CD14-positive monocyte (primary cell): ENCODE measurements around the gene PTPRQ. TPM values are rescaled to one million over a fixed set of nuclear protein-coding genes. Genes with fewer than 3 reads are reported as not detected.

Experiments
- DNase-seq, 3 donors: peaks; one replicate each; pipeline ENCODE4 v3.0.0-alpha.2; 2011 to 2022
- H2AFZ ChIP-seq: 2 replicates; pipeline ENCODE4 v1.6.0; 2012; ENCODE audit warnings: mild to moderate bottlenecking, low read depth, low read length, inconsistent platforms; ENCODE audit not compliant: insufficient read depth, poor library complexity, severe bottlenecking
- H3K27ac ChIP-seq, 2 donors: 1 replicate in 1 of 2; 2 replicates in 1 of 2; pipeline ENCODE4 v1.5.1; 2012 to 2013; ENCODE audit warnings: low read length in 2 of 2, control low read depth in 1 of 2, inconsistent platforms in 1 of 2, low read depth in 1 of 2, mild to moderate bottlenecking in 1 of 2
- H3K27me3 ChIP-seq, 2 donors: one replicate each; pipeline versions ENCODE4 v1.6.0 to v1.6.1; 2011 to 2013; ENCODE audit warnings: low read length in 2 of 2; ENCODE audit not compliant: control insufficient read depth in 2 of 2, insufficient read depth in 2 of 2
- H3K36me3 ChIP-seq, 2 donors: replicated peaks in 1 of 2; 1 replicate in 1 of 2; 2 replicates in 1 of 2; pipeline versions ENCODE4 v1.5.1 to v1.6.1; 2012 to 2013; ENCODE audit warnings: low read length in 2 of 2, control low read depth in 1 of 2, inconsistent platforms in 1 of 2, mild to moderate bottlenecking in 1 of 2; ENCODE audit not compliant: insufficient read depth in 2 of 2, control insufficient read depth in 1 of 2
- H3K4me1 ChIP-seq, 2 donors: 1 replicate in 1 of 2; 2 replicates in 1 of 2; pipeline versions ENCODE4 v1.5.1 to v1.6.1; 2012 to 2013; ENCODE audit warnings: low read length in 2 of 2, control low read depth in 1 of 2, inconsistent platforms in 1 of 2, mild to moderate bottlenecking in 1 of 2, moderate library complexity in 1 of 2; ENCODE audit not compliant: insufficient read depth in 2 of 2, control insufficient read depth in 1 of 2
- H3K4me2 ChIP-seq: replicated peaks from 2 replicates; pipeline ENCODE3; 2012; ENCODE audit warnings: low read length, moderate library complexity, mild to moderate bottlenecking; ENCODE audit not compliant: poor library complexity, severe bottlenecking; ENCODE audit errors: extremely low read depth
- H3K4me3 ChIP-seq, 3 experiments: fragments of 200-600 bp in 1 of 3; sonication (generic) in 1 of 3; replicated peaks in 1 of 3; 1 replicate in 2 of 3; 2 replicates in 1 of 3; pipeline ENCODE4 v1.5.1; 2011 to 2013; ENCODE audit warnings: low read length in 3 of 3, mild to moderate bottlenecking in 3 of 3, control low read depth in 2 of 3, low read depth in 2 of 3, inconsistent platforms in 1 of 3, moderate library complexity in 1 of 3
- H3K79me2 ChIP-seq: 2 replicates; pipeline ENCODE4 v1.6.0; 2012; ENCODE audit warnings: mild to moderate bottlenecking, control low read depth, inconsistent platforms, low read length, moderate library complexity; ENCODE audit not compliant: insufficient read depth
- H3K9ac ChIP-seq: 2 replicates; pipeline ENCODE4 v1.6.0; 2017; ENCODE audit warnings: low read length, mild to moderate bottlenecking; ENCODE audit not compliant: insufficient read depth, poor library complexity, severe bottlenecking
- H3K9me3 ChIP-seq, 2 donors: replicated peaks in 1 of 2; 1 replicate in 1 of 2; 2 replicates in 1 of 2; pipeline versions ENCODE4 v1.5.1 to v1.6.1; 2012 to 2013; ENCODE audit warnings: low read length in 2 of 2, control low read depth in 1 of 2; ENCODE audit not compliant: control insufficient read depth in 1 of 2, insufficient read depth in 1 of 2
- H4K20me1 ChIP-seq: 2 replicates; pipeline ENCODE4 v1.6.0; 2012; ENCODE audit warnings: mild to moderate bottlenecking, low read length, control low read depth, moderate library complexity; ENCODE audit not compliant: insufficient read depth
- H3K27ac Mint-ChIP-seq, 7 donors: one replicate each; pipeline ENCODE4 v1.8.0; 2020; ENCODE audit warnings: mild to moderate bottlenecking in 7 of 7, mixed read lengths in 7 of 7, moderate library complexity in 6 of 7, inconsistent platforms in 2 of 7
- H3K27me3 Mint-ChIP-seq, 3 donors: one replicate each; pipeline ENCODE4 v1.8.0; 2021 to 2022; ENCODE audit warnings: low read depth in 3 of 3, mild to moderate bottlenecking in 3 of 3, mixed read lengths in 3 of 3, moderate library complexity in 3 of 3, inconsistent platforms in 1 of 3
- H3K36me3 Mint-ChIP-seq, 2 donors: one replicate each; pipeline ENCODE4 v1.8.0; 2020; ENCODE audit warnings: mixed read lengths in 2 of 2, inconsistent platforms in 1 of 2, mild to moderate bottlenecking in 1 of 2
- H3K4me1 Mint-ChIP-seq: one replicate; pipeline ENCODE4 v1.8.0; 2020; ENCODE audit warnings: mild to moderate bottlenecking, mixed read lengths
- H3K4me3 Mint-ChIP-seq, 2 donors: one replicate each; pipeline ENCODE4 v1.8.0; 2020; ENCODE audit warnings: mild to moderate bottlenecking in 2 of 2, mixed read lengths in 2 of 2, moderate library complexity in 1 of 2
- H3K9me3 Mint-ChIP-seq, 7 donors: one replicate each; pipeline ENCODE4 v1.8.0; 2020 to 2022; ENCODE audit warnings: mixed read lengths in 7 of 7, mild to moderate bottlenecking in 6 of 7, moderate library complexity in 6 of 7, inconsistent platforms in 2 of 7
- WGBS: methylation state at CpG from one replicate; pipeline ENCODE4 v1.1.5; 2013; ENCODE audit warnings: missing lambda C conversion rate; ENCODE audit not compliant: insufficient coverage; 5-methylcytosine and 5-hydroxymethylcytosine counted together
- intact Hi-C, 2 donors: fragments of 100-400 bp; cut with micrococcal nuclease; formaldehyde crosslinking; loops; one replicate each; pipeline versions ENCODE4 v1.15.0 to v1.15.1; 2023
- polyA plus RNA-seq, 3 donors: library from polyadenylated mRNA; depleted of rRNA in 1 of 3; unstranded in 2 of 3; stranded (reverse) in 1 of 3; fragments of 300-500 nt in 2 of 3; fragments of >200 nt in 1 of 3; fragmentation: Illumina TruSeq in 2 of 3; gene quantifications; 1 replicate in 2 of 3; 2 replicates in 1 of 3; pipeline ENCODE4 v1.2.3, GENCODE V29; 2012 to 2021
- TF ChIP-seq, protein P1 (sequence below): fragments of 200-600 bp; IDR thresholded peaks from one replicate; pipeline ENCODE4 v1.8.0; 2022; ENCODE audit warnings: antibody characterized with exemption, mild to moderate bottlenecking

PTPRQ gene
- polyA plus RNA-seq, 3 donors: not detected

DNA sequence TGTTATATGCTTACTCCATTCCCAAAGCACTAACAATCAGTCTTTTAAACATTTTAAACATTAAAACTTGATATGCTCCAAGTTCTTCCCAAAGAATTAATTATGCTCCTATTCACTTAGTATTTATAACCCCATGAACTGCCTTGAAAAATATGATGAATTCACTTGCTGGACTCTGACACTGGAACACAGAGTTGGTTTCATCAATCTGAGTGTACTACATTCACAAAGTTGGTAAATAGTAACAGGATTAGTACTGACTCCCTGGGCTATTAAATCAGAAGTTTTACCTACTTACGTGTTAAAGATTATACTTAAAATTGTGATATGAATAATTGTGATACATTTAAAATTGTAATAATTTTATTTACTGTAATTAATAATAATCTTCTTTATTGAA, 246.1 kb downstream of the PTPRQ start:
- H3K27ac Mint-ChIP-seq: no peak overlapping the region
- no peaks in the 10 kb centered on the region for H3K4me1 Mint-ChIP-seq
- no peaks in the 10 kb centered on the region for H3K36me3 Mint-ChIP-seq
- Histone ChIP-seq H3K9me3 (no peaks in the 10 kb centered on the region), H4K20me1 (no peaks in the 10 kb centered on the region), H3K4me2 (no peak overlapping the region), H3K4me3 (no peak overlapping the region), H3K9ac (no peak overlapping the region), H2AFZ (no peak overlapping the region), H3K36me3 (no peaks in the 10 kb centered on the region), H3K4me1 (no peaks in the 10 kb centered on the region), H3K27me3 (no peaks in the 10 kb centered on the region), H3K27ac (no peak overlapping the region), H3K79me2 (no peaks in the 10 kb centered on the region)
- DNase-seq: no peak
- no peak overlapping the region for H3K4me3 Mint-ChIP-seq
- H3K27me3 Mint-ChIP-seq: peaks cover 0 to 2% (median 0%) of the 10 kb centered on the region in 3 donors
- TF ChIP-seq, protein P1, sequence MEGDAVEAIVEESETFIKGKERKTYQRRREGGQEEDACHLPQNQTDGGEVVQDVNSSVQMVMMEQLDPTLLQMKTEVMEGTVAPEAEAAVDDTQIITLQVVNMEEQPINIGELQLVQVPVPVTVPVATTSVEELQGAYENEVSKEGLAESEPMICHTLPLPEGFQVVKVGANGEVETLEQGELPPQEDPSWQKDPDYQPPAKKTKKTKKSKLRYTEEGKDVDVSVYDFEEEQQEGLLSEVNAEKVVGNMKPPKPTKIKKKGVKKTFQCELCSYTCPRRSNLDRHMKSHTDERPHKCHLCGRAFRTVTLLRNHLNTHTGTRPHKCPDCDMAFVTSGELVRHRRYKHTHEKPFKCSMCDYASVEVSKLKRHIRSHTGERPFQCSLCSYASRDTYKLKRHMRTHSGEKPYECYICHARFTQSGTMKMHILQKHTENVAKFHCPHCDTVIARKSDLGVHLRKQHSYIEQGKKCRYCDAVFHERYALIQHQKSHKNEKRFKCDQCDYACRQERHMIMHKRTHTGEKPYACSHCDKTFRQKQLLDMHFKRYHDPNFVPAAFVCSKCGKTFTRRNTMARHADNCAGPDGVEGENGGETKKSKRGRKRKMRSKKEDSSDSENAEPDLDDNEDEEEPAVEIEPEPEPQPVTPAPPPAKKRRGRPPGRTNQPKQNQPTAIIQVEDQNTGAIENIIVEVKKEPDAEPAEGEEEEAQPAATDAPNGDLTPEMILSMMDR: no peak
- H3K9me3 Mint-ChIP-seq: no peaks in the 10 kb centered on the region
- WGBS: no CpG with 5 or more reads among the region's 1 CpG
- intact Hi-C loops: no loop called here

DNA sequence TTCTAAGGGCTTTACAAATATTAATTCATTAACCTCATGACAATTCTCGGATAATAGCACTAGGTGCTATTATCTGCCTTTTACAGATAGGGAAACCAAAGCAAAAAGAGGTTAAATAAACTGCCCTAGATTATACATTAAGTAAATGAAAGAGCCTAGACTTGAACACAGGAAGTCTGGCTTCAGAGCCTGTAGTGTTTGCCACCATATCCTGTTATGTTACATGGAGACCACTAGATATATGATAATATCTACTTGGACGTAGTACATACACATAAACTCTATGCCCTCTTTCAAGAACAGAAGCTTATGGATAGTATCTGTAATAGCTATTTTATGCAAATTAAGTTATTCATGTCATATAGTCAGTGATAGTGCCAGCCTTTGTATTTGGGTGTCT, 246.5 kb downstream of the PTPRQ start:
- no peaks in the 10 kb centered on the region for H3K79me2 ChIP-seq
- H3K4me2 ChIP-seq: no peak overlapping the region
- Mint-ChIP-seq H3K27me3 (peaks cover 0 to 2% (median 0%) of the 10 kb centered on the region in 3 donors), H3K27ac (no peak overlapping the region), H3K36me3 (no peaks in the 10 kb centered on the region), H3K9me3 (no peaks in the 10 kb centered on the region), H3K4me1 (no peaks in the 10 kb centered on the region), H3K4me3 (no peak overlapping the region)
- no peaks in the 10 kb centered on the region for H3K9me3 ChIP-seq
- no peaks in the 10 kb centered on the region for H3K36me3 ChIP-seq
- TF ChIP-seq, protein P1: no peak
- DNase-seq: no peak
- H3K27ac ChIP-seq: no peak overlapping the region
- H3K4me3 ChIP-seq: no peak overlapping the region
- WGBS: no CpG with 5 or more reads among the region's 2 CpGs
- H4K20me1 ChIP-seq: no peaks in the 10 kb centered on the region
- H3K27me3 ChIP-seq: no peaks in the 10 kb centered on the region
- H3K9ac ChIP-seq: no peak overlapping the region
- no peaks in the 10 kb centered on the region for H3K4me1 ChIP-seq
- intact Hi-C loops: no loop called here
- no peak overlapping the region for H2AFZ ChIP-seq
